Endothelial cell of umbilical vein (primary cell): Measurements from ENCODE around the gene ADAM10.

Experiments
- CTCF ChIP-seq, 2 donors: IDR thresholded peaks; 1 replicate in 1 of 2; 2 replicates in 1 of 2; pipeline ENCODE4 v1.5.1; 2011; ENCODE audit warnings: low read length in 2 of 2, mild to moderate bottlenecking in 2 of 2, moderate library complexity in 2 of 2, control low read depth in 1 of 2, inconsistent platforms in 1 of 2, low read depth in 1 of 2; ENCODE audit not compliant: insufficient read depth in 1 of 2; ENCODE audit errors: extremely low read depth in 1 of 2
- JUN ChIP-seq: IDR thresholded peaks from 2 replicates; pipeline ENCODE4 v1.6.1; 2011; ENCODE audit warnings: borderline replicate concordance, low read depth; ENCODE audit not compliant: insufficient read length, insufficient read depth
- MYC ChIP-seq: IDR thresholded peaks from one replicate; pipeline ENCODE4 v1.6.1; 2011; ENCODE audit warnings: mild to moderate bottlenecking, low read depth, low read length
- POLR2A ChIP-seq: IDR thresholded peaks from 2 replicates; pipeline ENCODE4 v1.6.1; 2012; ENCODE audit warnings: low read depth, mild to moderate bottlenecking, control low read depth, low read length
- POLR2AphosphoS5 ChIP-seq: IDR thresholded peaks from 2 replicates; pipeline ENCODE4 v1.6.1; 2012; ENCODE audit warnings: low read depth, mild to moderate bottlenecking, control low read depth, low read length, moderate library complexity; ENCODE audit not compliant: insufficient read depth

- no peak for TF ChIP-seq CTCF (IDR thresholded peaks at IDR 0.05; ENCODE audit: extremely low read depth in 1 of 2, insufficient read depth in 1 of 2, low read depth in 1 of 2, low read length in 2 of 2)
- TF ChIP-seq POLR2A, result no peak
- TF ChIP-seq POLR2AphosphoS5, result no peak
- no peak for TF ChIP-seq JUN
- no peak for TF ChIP-seq MYC
These were observed 196.8 kb downstream of the ADAM10 start for GRCh38 chr15:58552505-58553364.
